DMS153 treated with DMSO at 0.1 percent for 48 hours (cell line): ENCODE data around the gene ADAMTS14.
"Not testable (repeated sequence)": the region's sequence is repeated elsewhere in the genome, so short reads cannot be mapped to it uniquely, and the experiment has no call there.

Source experiments
- DNase-seq: peaks from one replicate; lab custom pipeline; 2025; ENCODE audit not compliant: unreplicated experiment; lab: John Stamatoyannopoulos, UW

Gene ADAMTS14

GRCh38 chr10:70769121-70769520 is 96.8 kb downstream of the ADAMTS14 start:
- no peak for DNase-seq

- DNase-seq: no peak
Measured at GRCh38 chr10:70770001-70770400, 97.7 kb downstream of the ADAMTS14 start.

GRCh38 chr10:70770516-70770915 is 98.2 kb downstream of the ADAMTS14 start:
- not testable (repeated sequence) for DNase-seq

- DNase-seq: no peak
Measured at GRCh38 chr10:70771311-70772194, 99.2 kb downstream of the ADAMTS14 start.

- DNase-seq: no peak
Measured at GRCh38 chr10:70772627-70773026, 100.3 kb downstream of the ADAMTS14 start.

- DNase-seq: no peak
Measured at GRCh38 chr10:70773461-70773860, 101.2 kb downstream of the ADAMTS14 start.

GRCh38 chr10:70773965-70774809 is 101.9 kb downstream of the ADAMTS14 start:
- no peak for DNase-seq

- DNase-seq: no peak
Measured at GRCh38 chr10:70774810-70775678, 102.7 kb downstream of the ADAMTS14 start.

GRCh38 chr10:70775679-70776454 is 103.6 kb downstream of the ADAMTS14 start:
- no peak for DNase-seq

GRCh38 chr10:70776455-70777005 is 104.2 kb downstream of the ADAMTS14 start:
- no peak for DNase-seq

- DNase-seq: no peak
Measured at GRCh38 chr10:70777063-70777875, 105.0 kb downstream of the ADAMTS14 start.

- no peak for DNase-seq
Measured at GRCh38 chr10:70778267-70778924, 106.1 kb downstream of the ADAMTS14 start.

- no peak for DNase-seq
Measured at GRCh38 chr10:70779088-70779487, 106.8 kb downstream of the ADAMTS14 start.

- no peak for DNase-seq
Measured at GRCh38 chr10:70779511-70780369, 107.4 kb downstream of the ADAMTS14 start.

GRCh38 chr10:70780370-70780760 is 108.1 kb downstream of the ADAMTS14 start:
- DNase-seq: no peak

- no peak for DNase-seq
Measured at GRCh38 chr10:70780772-70781171, 108.5 kb downstream of the ADAMTS14 start.

GRCh38 chr10:70781461-70782051 is 109.2 kb downstream of the ADAMTS14 start:
- DNase-seq: no peak
